HL-60 (cell line): ENCODE data around the gene SEC14L5.

Source experiments
- DNase-seq, 2 experiments: peaks; one replicate each; pipeline ENCODE4 v3.0.0-alpha.2; 2010 to 2020; ENCODE audit warnings: low read depth in 1 of 2, low spot score in 1 of 2
- H3K27ac ChIP-seq: fragments of 250-450 bp; sonication (Bioruptor Pico); replicated peaks from 2 replicates; pipeline ENCODE4 v1.5.1; 2020; ENCODE audit warnings: mild to moderate bottlenecking, moderate library complexity
- H3K27me3 ChIP-seq: fragments of 250-450 bp; sonication (Bioruptor Pico); 2 replicates; pipeline ENCODE4 v1.5.1; 2021; ENCODE audit warnings: mild to moderate bottlenecking, moderate library complexity; ENCODE audit not compliant: insufficient read depth, poor library complexity, severe bottlenecking
- H3K4me3 ChIP-seq: replicated peaks from 2 replicates; pipeline ENCODE4 v1.5.1; 2011; ENCODE audit warnings: mild to moderate bottlenecking, control low read depth, low read length; ENCODE audit not compliant: insufficient read depth
- CTCF ChIP-seq: IDR thresholded peaks from one replicate; pipeline ENCODE4 v1.5.1; 2011; ENCODE audit warnings: low read length, control low read depth, inconsistent platforms; ENCODE audit not compliant: insufficient read depth
- GABPA ChIP-seq: IDR thresholded peaks from 2 replicates; pipeline ENCODE4 v1.6.1; 2012; ENCODE audit warnings: low read depth
- POLR2AphosphoS5 ChIP-seq: IDR thresholded peaks from 2 replicates; pipeline ENCODE4 v1.6.1; 2012; ENCODE audit warnings: low read depth
- REST ChIP-seq: IDR thresholded peaks from 2 replicates; pipeline ENCODE4 v1.6.1; 2012; ENCODE audit warnings: low read depth; ENCODE audit not compliant: insufficient replicate concordance
- SPI1 ChIP-seq: IDR thresholded peaks from 2 replicates; pipeline ENCODE4 v1.6.1; 2012; ENCODE audit warnings: low read depth, mild to moderate bottlenecking, borderline replicate concordance

The SEC14L5 gene

GRCh38 chr16:4970010-4970409 is 11.9 kb downstream of the SEC14L5 start:
- Histone ChIP-seq H3K27ac (no peak overlapping the region), H3K27me3 (peaks cover 4% of the 10 kb centered on the region), H3K4me3 (no peak overlapping the region)
- DNase-seq: no peak
- no peak for TF ChIP-seq CTCF

GRCh38 chr16:4972938-4973587 is 14.9 kb downstream of the SEC14L5 start:
- no peak for DNase-seq
- TF ChIP-seq POLR2AphosphoS5: no peak
- H3K4me3 ChIP-seq: no peak overlapping the region
- H3K27ac ChIP-seq: no peak overlapping the region
- peaks cover 4% of the 10 kb centered on the region for H3K27me3 ChIP-seq

GRCh38 chr16:4976079-4976478 is 17.9 kb downstream of the SEC14L5 start:
- Histone ChIP-seq H3K4me3 (no peak overlapping the region), H3K27ac (no peak overlapping the region), H3K27me3 (peaks cover 5% of the 10 kb centered on the region)
- no peak for TF ChIP-seq POLR2AphosphoS5
- TF ChIP-seq GABPA: no peak
- TF ChIP-seq SPI1: peak; percentile 86
- no peak for TF ChIP-seq CTCF
- no peak for TF ChIP-seq REST
- DNase-seq: peak in 1 of 2 experiments; percentile 25

- TF ChIP-seq REST: no peak
- TF ChIP-seq POLR2AphosphoS5: no peak
- TF ChIP-seq GABPA: no peak
- no peak for TF ChIP-seq SPI1
- no peak for TF ChIP-seq CTCF
- DNase-seq: no peak
- no peak overlapping the region for H3K27ac ChIP-seq
These were observed 18.5 kb downstream of the SEC14L5 start for GRCh38 chr16:4976611-4977145.

More at GRCh38 chr16:4976611-4977145, 18.5 kb downstream of the SEC14L5 start:
- Histone ChIP-seq H3K4me3 (no peak overlapping the region), H3K27me3 (peaks cover 5% of the 10 kb centered on the region)
